SK-N-SH treated with all-trans-retinoic acid at 6 μM for 48 hours (cell line): ENCODE measurements around the gene ZFP2.

Source experiments
- ATAC-seq: fragments of 200-7000 bp; cut with Tn5 transposase; 3 replicates; pipeline ENCODE4 v1.9.1; 2020; ENCODE audit warnings: mild to moderate bottlenecking, moderate library complexity
- CSDC2 ChIP-seq: fragments of 250-450 bp; sonication (Bioruptor Pico); IDR thresholded peaks from 2 replicates; pipeline ENCODE4 v1.5.0; 2020; ENCODE audit warnings: mild to moderate bottlenecking, moderate library complexity
- ESRRG ChIP-seq: fragments of 250-450 bp; sonication (Bioruptor Pico); IDR thresholded peaks from 2 replicates; pipeline ENCODE4 v1.6.1; 2021; ENCODE audit warnings: mild to moderate bottlenecking
- GLIS3 ChIP-seq: fragments of 250-450 bp; sonication (Bioruptor Pico); IDR thresholded peaks from 2 replicates; pipeline ENCODE4 v1.5.0; 2020; ENCODE audit warnings: mild to moderate bottlenecking, moderate library complexity
- ISL1 ChIP-seq: fragments of 250-450 bp; sonication (Bioruptor Pico); IDR thresholded peaks from 2 replicates; pipeline ENCODE4 v2.1.2; 2022; ENCODE audit warnings: mild to moderate bottlenecking, moderate library complexity
- OSR1 ChIP-seq: fragments of 250-450 bp; sonication (Bioruptor Pico); IDR thresholded peaks from 2 replicates; pipeline ENCODE4 v1.8.0; 2022; ENCODE audit warnings: moderate library complexity, mild to moderate bottlenecking, inconsistent platforms
- PPARA ChIP-seq: fragments of 250-450 bp; sonication (Bioruptor Pico); IDR thresholded peaks from 2 replicates; pipeline ENCODE4 v1.5.0; 2020; ENCODE audit warnings: mild to moderate bottlenecking, borderline replicate concordance
- RARB ChIP-seq: fragments of 250-450 bp; sonication (Bioruptor Pico); IDR thresholded peaks from 2 replicates; pipeline ENCODE4 v1.8.0; 2021; ENCODE audit warnings: mild to moderate bottlenecking, moderate library complexity
- SNAI2 ChIP-seq: fragments of 250-450 bp; sonication (Bioruptor Pico); IDR thresholded peaks from 2 replicates; pipeline ENCODE4 v1.5.0; 2020; ENCODE audit warnings: mild to moderate bottlenecking, moderate library complexity
- TOX ChIP-seq: fragments of 250-450 bp; sonication (Bioruptor Pico); IDR thresholded peaks from 2 replicates; pipeline ENCODE4 v1.8.0; 2021; ENCODE audit warnings: mild to moderate bottlenecking, moderate library complexity, borderline replicate concordance
- ZC3H10 ChIP-seq: fragments of 250-450 bp; sonication (Bioruptor Pico); IDR thresholded peaks from 2 replicates; pipeline ENCODE4 v1.5.1; 2021; ENCODE audit warnings: mild to moderate bottlenecking, moderate library complexity
- ZFP3 ChIP-seq: fragments of 250-450 bp; sonication (Bioruptor Pico); IDR thresholded peaks from 2 replicates; pipeline ENCODE4 v1.5.0; 2020; ENCODE audit warnings: mild to moderate bottlenecking, moderate library complexity
- ZFP30 ChIP-seq: fragments of 450-650 bp; formaldehyde crosslinking; IDR thresholded peaks from 2 replicates; pipeline ENCODE4 v1.5.0; 2022; ENCODE audit warnings: mild to moderate bottlenecking, moderate library complexity
- ZNF565 ChIP-seq: fragments of 450-650 bp; formaldehyde crosslinking; conservative IDR thresholded peaks from 2 replicates; pipeline ENCODE4 v1.5.0; 2020; ENCODE audit warnings: low read depth, mild to moderate bottlenecking, moderate library complexity
- ZNF70 ChIP-seq: fragments of 450-650 bp; formaldehyde crosslinking; IDR thresholded peaks from 2 replicates; pipeline ENCODE4 v1.5.0; 2020; ENCODE audit warnings: mild to moderate bottlenecking, moderate library complexity
- ZNF8 ChIP-seq: fragments of 450-650 bp; formaldehyde crosslinking; IDR thresholded peaks from 2 replicates; pipeline ENCODE4 v1.5.0; 2020; ENCODE audit warnings: mild to moderate bottlenecking, moderate library complexity
- TF ChIP-seq, protein P1 (sequence below): fragments of 250-450 bp; sonication (Bioruptor Pico); IDR thresholded peaks from 2 replicates; pipeline ENCODE4 v1.5.0; 2020; ENCODE audit warnings: mild to moderate bottlenecking, moderate library complexity
- TF ChIP-seq, protein P2 (sequence below): fragments of 250-450 bp; sonication (Bioruptor Pico); IDR thresholded peaks from 2 replicates; pipeline ENCODE4 v1.5.1; 2021; ENCODE audit warnings: mild to moderate bottlenecking, moderate library complexity
- TF ChIP-seq, protein P3 (sequence below): fragments of 250-450 bp; sonication (Bioruptor Pico); IDR thresholded peaks from 2 replicates; pipeline ENCODE4 v1.5.1; 2020; ENCODE audit warnings: low read depth, mild to moderate bottlenecking, moderate library complexity
- TF ChIP-seq, protein P4 (sequence below): fragments of 250-450 bp; sonication (Bioruptor Pico); IDR thresholded peaks from 2 replicates; pipeline ENCODE4 v1.8.0; 2021; ENCODE audit warnings: low read depth, mild to moderate bottlenecking, moderate library complexity, borderline replicate concordance
- TF ChIP-seq, protein P5 (sequence below): fragments of 250-450 bp; sonication (Bioruptor Pico); IDR thresholded peaks from 2 replicates; pipeline ENCODE4 v1.8.0; 2020; ENCODE audit warnings: mild to moderate bottlenecking, moderate library complexity, borderline replicate concordance

The ZFP2 gene

DNA sequence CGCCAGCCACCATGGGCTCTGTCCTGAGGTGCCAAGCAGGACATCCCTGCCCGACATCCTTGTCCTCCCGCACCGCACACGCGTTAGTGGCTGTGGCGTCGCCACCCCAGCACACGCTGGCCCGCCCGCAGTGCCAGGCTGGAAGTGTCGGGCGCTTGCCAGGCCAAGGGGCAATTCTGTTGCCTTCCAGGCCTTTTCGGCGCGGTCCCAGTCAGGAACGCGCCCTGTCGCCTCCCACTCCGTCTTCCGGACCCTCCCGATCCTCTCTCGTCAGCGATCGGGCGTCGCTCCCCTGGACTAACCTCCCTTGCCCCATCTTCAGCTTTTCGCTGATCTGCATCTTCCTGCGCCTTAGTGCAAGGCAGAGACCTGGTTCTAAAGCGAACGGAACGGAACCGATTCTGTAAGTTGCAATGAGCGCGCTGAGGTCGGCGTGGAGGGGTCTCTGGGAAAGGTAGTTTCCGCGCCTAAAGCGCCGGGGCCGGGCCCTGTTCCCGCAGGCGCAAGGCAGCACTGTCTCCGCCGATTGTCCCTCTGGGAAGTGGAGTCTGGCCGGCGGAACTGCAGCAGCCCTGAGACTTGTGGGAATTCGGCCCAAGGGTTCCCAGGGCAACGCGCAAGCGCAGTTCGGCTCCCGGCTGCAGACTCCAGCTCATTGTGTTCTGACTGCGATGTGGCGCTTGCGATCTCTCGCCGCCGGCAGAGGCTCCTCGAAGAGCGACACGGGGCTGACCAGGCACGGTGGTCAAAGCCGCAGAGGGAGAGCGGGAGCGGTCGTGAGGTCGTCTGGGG, 45.1 kb downstream of the ZFP2 start, which contains the start of gene ZNF454 (continued):
- TF ChIP-seq, protein P1, sequence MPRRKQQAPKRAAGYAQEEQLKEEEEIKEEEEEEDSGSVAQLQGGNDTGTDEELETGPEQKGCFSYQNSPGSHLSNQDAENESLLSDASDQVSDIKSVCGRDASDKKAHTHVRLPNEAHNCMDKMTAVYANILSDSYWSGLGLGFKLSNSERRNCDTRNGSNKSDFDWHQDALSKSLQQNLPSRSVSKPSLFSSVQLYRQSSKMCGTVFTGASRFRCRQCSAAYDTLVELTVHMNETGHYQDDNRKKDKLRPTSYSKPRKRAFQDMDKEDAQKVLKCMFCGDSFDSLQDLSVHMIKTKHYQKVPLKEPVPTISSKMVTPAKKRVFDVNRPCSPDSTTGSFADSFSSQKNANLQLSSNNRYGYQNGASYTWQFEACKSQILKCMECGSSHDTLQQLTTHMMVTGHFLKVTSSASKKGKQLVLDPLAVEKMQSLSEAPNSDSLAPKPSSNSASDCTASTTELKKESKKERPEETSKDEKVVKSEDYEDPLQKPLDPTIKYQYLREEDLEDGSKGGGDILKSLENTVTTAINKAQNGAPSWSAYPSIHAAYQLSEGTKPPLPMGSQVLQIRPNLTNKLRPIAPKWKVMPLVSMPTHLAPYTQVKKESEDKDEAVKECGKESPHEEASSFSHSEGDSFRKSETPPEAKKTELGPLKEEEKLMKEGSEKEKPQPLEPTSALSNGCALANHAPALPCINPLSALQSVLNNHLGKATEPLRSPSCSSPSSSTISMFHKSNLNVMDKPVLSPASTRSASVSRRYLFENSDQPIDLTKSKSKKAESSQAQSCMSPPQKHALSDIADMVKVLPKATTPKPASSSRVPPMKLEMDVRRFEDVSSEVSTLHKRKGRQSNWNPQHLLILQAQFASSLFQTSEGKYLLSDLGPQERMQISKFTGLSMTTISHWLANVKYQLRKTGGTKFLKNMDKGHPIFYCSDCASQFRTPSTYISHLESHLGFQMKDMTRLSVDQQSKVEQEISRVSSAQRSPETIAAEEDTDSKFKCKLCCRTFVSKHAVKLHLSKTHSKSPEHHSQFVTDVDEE: no peak
- TF ChIP-seq ZNF70 (no peak), ZC3H10 (CRISPR knock-in tag) (no peak), ESRRG (CRISPR knock-in tag) (no peak), ISL1 (no peak)

DNA sequence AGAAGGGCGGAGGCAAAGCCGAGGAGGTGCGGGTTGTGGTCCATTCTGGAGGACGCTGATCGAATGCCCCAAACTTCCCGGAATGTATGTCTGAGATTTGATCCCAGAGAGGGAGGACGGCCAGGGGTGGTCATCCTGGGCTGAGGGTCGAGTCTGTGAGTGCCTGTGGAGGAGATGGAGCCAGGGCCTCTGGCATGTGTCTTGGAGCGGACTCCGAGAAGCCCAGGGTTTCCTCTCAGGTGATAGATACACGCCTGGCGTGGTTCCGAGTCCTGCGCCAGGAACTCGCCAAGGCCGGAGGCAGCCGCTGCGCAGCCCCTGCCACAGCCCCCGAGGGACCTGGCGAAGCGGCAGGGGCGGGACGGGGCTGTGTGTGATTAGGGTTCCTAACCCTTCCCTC, 45.6 kb downstream of the ZFP2 start:
- ATAC-seq: no peak
- TF ChIP-seq ZFP30 (CRISPR knock-in tag) (no peak), TOX (CRISPR knock-in tag) (no peak), CSDC2 (CRISPR knock-in tag) (no peak), ZNF8 (CRISPR knock-in tag) (no peak), PPARA (CRISPR knock-in tag) (no peak), SNAI2 (no peak), ESRRG (CRISPR knock-in tag) (no peak), ZC3H10 (CRISPR knock-in tag) (no peak), ZNF565 (CRISPR knock-in tag) (no peak), ZFP3 (CRISPR knock-in tag) (no peak), RARB (CRISPR knock-in tag) (no peak), GLIS3 (CRISPR knock-in tag) (no peak)
- TF ChIP-seq, protein P1: no peak
- TF ChIP-seq, protein P2, sequence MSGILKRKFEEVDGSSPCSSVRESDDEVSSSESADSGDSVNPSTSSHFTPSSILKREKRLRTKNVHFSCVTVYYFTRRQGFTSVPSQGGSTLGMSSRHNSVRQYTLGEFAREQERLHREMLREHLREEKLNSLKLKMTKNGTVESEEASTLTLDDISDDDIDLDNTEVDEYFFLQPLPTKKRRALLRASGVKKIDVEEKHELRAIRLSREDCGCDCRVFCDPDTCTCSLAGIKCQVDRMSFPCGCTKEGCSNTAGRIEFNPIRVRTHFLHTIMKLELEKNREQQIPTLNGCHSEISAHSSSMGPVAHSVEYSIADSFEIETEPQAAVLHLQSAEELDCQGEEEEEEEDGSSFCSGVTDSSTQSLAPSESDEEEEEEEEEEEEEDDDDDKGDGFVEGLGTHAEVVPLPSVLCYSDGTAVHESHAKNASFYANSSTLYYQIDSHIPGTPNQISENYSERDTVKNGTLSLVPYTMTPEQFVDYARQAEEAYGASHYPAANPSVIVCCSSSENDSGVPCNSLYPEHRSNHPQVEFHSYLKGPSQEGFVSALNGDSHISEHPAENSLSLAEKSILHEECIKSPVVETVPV (CRISPR knock-in tag): no peak
- TF ChIP-seq, protein P3, sequence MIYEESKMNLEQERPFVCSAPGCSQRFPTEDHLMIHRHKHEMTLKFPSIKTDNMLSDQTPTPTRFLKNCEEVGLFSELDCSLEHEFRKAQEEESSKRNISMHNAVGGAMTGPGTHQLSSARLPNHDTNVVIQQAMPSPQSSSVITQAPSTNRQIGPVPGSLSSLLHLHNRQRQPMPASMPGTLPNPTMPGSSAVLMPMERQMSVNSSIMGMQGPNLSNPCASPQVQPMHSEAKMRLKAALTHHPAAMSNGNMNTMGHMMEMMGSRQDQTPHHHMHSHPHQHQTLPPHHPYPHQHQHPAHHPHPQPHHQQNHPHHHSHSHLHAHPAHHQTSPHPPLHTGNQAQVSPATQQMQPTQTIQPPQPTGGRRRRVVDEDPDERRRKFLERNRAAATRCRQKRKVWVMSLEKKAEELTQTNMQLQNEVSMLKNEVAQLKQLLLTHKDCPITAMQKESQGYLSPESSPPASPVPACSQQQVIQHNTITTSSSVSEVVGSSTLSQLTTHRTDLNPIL (CRISPR knock-in tag): no peak
- TF ChIP-seq, protein P4, sequence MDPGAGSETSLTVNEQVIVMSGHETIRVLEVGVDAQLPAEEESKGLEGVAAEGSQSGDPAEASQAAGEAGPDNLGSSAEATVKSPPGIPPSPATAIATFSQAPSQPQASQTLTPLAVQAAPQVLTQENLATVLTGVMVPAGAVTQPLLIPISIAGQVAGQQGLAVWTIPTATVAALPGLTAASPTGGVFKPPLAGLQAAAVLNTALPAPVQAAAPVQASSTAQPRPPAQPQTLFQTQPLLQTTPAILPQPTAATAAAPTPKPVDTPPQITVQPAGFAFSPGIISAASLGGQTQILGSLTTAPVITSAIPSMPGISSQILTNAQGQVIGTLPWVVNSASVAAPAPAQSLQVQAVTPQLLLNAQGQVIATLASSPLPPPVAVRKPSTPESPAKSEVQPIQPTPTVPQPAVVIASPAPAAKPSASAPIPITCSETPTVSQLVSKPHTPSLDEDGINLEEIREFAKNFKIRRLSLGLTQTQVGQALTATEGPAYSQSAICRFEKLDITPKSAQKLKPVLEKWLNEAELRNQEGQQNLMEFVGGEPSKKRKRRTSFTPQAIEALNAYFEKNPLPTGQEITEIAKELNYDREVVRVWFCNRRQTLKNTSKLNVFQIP (CRISPR knock-in tag): no peak

DNA sequence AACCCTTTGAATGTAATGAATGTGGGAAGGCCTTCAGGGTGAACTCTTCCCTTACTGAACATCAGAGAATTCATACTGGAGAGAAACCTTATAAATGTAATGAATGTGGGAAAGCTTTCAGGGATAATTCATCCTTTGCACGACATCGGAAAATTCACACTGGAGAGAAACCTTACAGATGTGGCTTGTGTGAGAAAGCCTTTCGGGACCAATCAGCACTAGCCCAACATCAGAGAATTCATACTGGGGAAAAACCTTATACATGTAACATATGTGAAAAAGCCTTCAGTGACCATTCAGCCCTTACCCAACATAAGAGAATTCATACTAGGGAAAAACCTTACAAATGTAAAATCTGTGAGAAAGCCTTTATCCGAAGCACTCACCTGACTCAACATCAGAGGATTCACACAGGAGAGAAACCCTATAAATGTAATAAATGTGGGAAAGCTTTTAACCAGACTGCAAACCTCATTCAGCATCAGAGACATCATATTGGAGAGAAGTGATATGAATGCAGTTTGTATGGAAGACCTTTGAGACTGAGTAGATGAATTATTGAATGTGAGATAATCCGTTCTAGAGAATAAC, 69.8 kb downstream of the ZFP2 start:
- no peak for ATAC-seq
- TF ChIP-seq, protein P5, sequence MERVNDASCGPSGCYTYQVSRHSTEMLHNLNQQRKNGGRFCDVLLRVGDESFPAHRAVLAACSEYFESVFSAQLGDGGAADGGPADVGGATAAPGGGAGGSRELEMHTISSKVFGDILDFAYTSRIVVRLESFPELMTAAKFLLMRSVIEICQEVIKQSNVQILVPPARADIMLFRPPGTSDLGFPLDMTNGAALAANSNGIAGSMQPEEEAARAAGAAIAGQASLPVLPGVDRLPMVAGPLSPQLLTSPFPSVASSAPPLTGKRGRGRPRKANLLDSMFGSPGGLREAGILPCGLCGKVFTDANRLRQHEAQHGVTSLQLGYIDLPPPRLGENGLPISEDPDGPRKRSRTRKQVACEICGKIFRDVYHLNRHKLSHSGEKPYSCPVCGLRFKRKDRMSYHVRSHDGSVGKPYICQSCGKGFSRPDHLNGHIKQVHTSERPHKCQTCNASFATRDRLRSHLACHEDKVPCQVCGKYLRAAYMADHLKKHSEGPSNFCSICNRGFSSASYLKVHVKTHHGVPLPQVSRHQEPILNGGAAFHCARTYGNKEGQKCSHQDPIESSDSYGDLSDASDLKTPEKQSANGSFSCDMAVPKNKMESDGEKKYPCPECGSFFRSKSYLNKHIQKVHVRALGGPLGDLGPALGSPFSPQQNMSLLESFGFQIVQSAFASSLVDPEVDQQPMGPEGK (CRISPR knock-in tag): no peak
- TF ChIP-seq RARB (CRISPR knock-in tag): no peak
- TF ChIP-seq GLIS3 (CRISPR knock-in tag): no peak
- TF ChIP-seq, protein P4 (CRISPR knock-in tag): no peak
- no peak for TF ChIP-seq ZFP3 (CRISPR knock-in tag)
- no peak for TF ChIP-seq ZNF8 (CRISPR knock-in tag)
- TF ChIP-seq TOX (CRISPR knock-in tag): no peak
- no peak for TF ChIP-seq OSR1 (CRISPR knock-in tag)
- TF ChIP-seq ZFP30 (CRISPR knock-in tag): no peak
- TF ChIP-seq, protein P2 (CRISPR knock-in tag): no peak
- TF ChIP-seq PPARA (CRISPR knock-in tag): no peak
- no peak for TF ChIP-seq ZNF565 (CRISPR knock-in tag)
- no peak for TF ChIP-seq ZNF70
